Progenitor cell of endocrine pancreas (in vitro differentiated cells): Measurements from ENCODE around the gene RHOA. TPM values are rescaled to one million over a fixed set of nuclear protein-coding genes. Genes with fewer than 3 reads are reported as not detected.

Experiments
- DNase-seq: peaks from one replicate; pipeline ENCODE4 v3.0.0; 2021; ENCODE audit warnings: low spot score; ENCODE audit not compliant: unreplicated experiment
- H3K27ac Mint-ChIP-seq: 2 replicates; pipeline ENCODE4 v1.8.0; 2021; ENCODE audit warnings: mild to moderate bottlenecking, moderate library complexity, mixed read lengths
- H3K27me3 Mint-ChIP-seq: 2 replicates; pipeline ENCODE4 v1.8.0; 2021; ENCODE audit warnings: mixed read lengths
- H3K36me3 Mint-ChIP-seq: 2 replicates; pipeline ENCODE4 v1.8.0; 2022; ENCODE audit warnings: mixed read lengths; ENCODE audit not compliant: insufficient read depth
- H3K4me1 Mint-ChIP-seq: 2 replicates; pipeline ENCODE4 v1.8.0; 2021; ENCODE audit warnings: low read depth, mixed read lengths
- H3K4me3 Mint-ChIP-seq: 2 replicates; pipeline ENCODE4 v1.8.0; 2021; ENCODE audit warnings: low read depth, mild to moderate bottlenecking, moderate library complexity, mixed read lengths
- H3K9me3 Mint-ChIP-seq: 2 replicates; pipeline ENCODE4 v1.8.0; 2021; ENCODE audit warnings: low read depth, mixed read lengths
- CTCF ChIP-seq: fragments of 200-600 bp; sonication (generic); IDR thresholded peaks from one replicate; pipeline ENCODE4 v1.5.0; 2021; ENCODE audit warnings: antibody characterized with exemption, mild to moderate bottlenecking; ENCODE audit not compliant: unreplicated experiment
- total RNA-seq: library from RNA; stranded (reverse); gene quantifications from 2 replicates; pipeline ENCODE4 v1.2.1, GENCODE V29; 2021

The RHOA gene
- total RNA-seq, 1 donor from 2014 or later = 301 TPM

- Mint-ChIP-seq H3K27me3 (no peaks in the 10 kb centered on the region), H3K9me3 (no peaks in the 10 kb centered on the region), H3K4me1 (peaks cover 17% of the 10 kb centered on the region), H3K36me3 (no peaks in the 10 kb centered on the region), H3K4me3 (no peak overlapping the region), H3K27ac (peak overlapping the region; percentile 5)
- DNase-seq = no peak
- TF ChIP-seq CTCF = no peak
These were observed 69.8 kb downstream of the RHOA start for GRCh38 chr3:49341996-49342395.

GRCh38 chr3:49339941-49340800, 71.6 kb downstream of the RHOA start, which contains the start of gene USP4:
TSS of gene USP4 (minus strand) at chr3:49340053. CDS start at chr3:49340024, 29 bp downstream.
- peak; percentile 46 for TF ChIP-seq CTCF
- no peaks in the 10 kb centered on the region for H3K9me3 Mint-ChIP-seq
- peaks cover 17% of the 10 kb centered on the region for H3K4me1 Mint-ChIP-seq
- peak; percentile 77 for DNase-seq
- H3K36me3 Mint-ChIP-seq = no peaks in the 10 kb centered on the region
- peak within 1 kb of the TSS; percentile 93 for H3K27ac Mint-ChIP-seq
- peak within 1 kb of the TSS; percentile 96 for H3K4me3 Mint-ChIP-seq
- H3K27me3 Mint-ChIP-seq = no peaks in the 10 kb centered on the region

- H3K4me1 Mint-ChIP-seq = peaks cover 17% of the 10 kb centered on the region
- no peaks in the 10 kb centered on the region for H3K9me3 Mint-ChIP-seq
- H3K27me3 Mint-ChIP-seq = no peaks in the 10 kb centered on the region
- H3K27ac Mint-ChIP-seq = peak overlapping the region; percentile 93
- peak; percentile 34 for DNase-seq
- peaks cover 3% of the 10 kb centered on the region for H3K36me3 Mint-ChIP-seq
- no peak for TF ChIP-seq CTCF
- H3K4me3 Mint-ChIP-seq = peak overlapping the region; percentile 96
These were observed 72.2 kb downstream of the RHOA start for GRCh38 chr3:49339581-49339940.

GRCh38 chr3:49333916-49334633, 77.7 kb downstream of the RHOA start:
- DNase-seq = no peak
- Mint-ChIP-seq H3K27ac (no peak overlapping the region), H3K27me3 (no peaks in the 10 kb centered on the region), H3K4me3 (no peak overlapping the region), H3K4me1 (peaks cover 4% of the 10 kb centered on the region), H3K9me3 (no peaks in the 10 kb centered on the region), H3K36me3 (peaks cover 15% of the 10 kb centered on the region)
- TF ChIP-seq CTCF = no peak

- no peaks in the 10 kb centered on the region for H3K27me3 Mint-ChIP-seq
- TF ChIP-seq CTCF = no peak
- H3K36me3 Mint-ChIP-seq = peaks cover 18% of the 10 kb centered on the region
- no peaks in the 10 kb centered on the region for H3K4me1 Mint-ChIP-seq
- no peak for DNase-seq
- H3K4me3 Mint-ChIP-seq = no peak overlapping the region
- no peaks in the 10 kb centered on the region for H3K9me3 Mint-ChIP-seq
- no peak overlapping the region for H3K27ac Mint-ChIP-seq
These were observed 78.7 kb downstream of the RHOA start for GRCh38 chr3:49333091-49333490.
